Suprapubic skin (tissue), 3 donors: Measurements from ENCODE around the gene MBD6.
"Not testable (repeated sequence)": the region's sequence is repeated elsewhere in the genome, so short reads cannot be mapped to it uniquely, and the experiment has no call there.

Experiments used
- EP300 ChIP-seq: sonication (generic); formaldehyde crosslinking; IDR thresholded peaks from one replicate; pipeline ENCODE4 v1.6.1; 2017; ENCODE audit warnings: antibody characterized with exemption
- POLR2A ChIP-seq, 2 donors: fragments of 450-650 bp; IDR thresholded peaks; one replicate each; pipeline ENCODE4 v1.6.1; 2017; ENCODE audit warnings: antibody characterized with exemption in 2 of 2, mild to moderate bottlenecking in 2 of 2, moderate library complexity in 2 of 2
- TF ChIP-seq, protein P1 (sequence below), 2 donors: fragments of 200-600 bp in 1 of 2; fragments of 450-650 bp in 1 of 2; sonication (generic) in 1 of 2; IDR thresholded peaks; one replicate each; pipeline ENCODE4 v1.5.1; 2016 to 2019; ENCODE audit warnings: antibody characterized with exemption in 2 of 2, mild to moderate bottlenecking in 1 of 2, moderate library complexity in 1 of 2

DNA sequence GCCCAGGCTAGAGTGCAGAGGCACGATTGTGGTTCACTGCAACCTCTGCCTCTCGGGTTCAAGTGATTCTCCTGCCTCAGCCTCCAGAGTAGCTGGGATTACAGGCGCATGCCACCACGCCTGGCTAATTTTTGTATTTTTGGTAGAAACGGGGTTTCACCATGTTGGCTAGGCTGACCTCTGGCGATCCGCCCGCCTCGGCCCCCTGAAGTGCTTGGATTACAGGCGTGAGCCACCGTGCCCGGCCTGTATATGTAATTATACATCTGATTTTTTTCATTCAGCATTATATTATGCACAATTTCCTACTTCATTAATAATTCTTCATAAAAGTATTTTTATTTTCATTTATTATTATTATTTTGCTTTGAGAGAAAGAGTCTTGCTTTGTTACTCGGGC is 47.8 kb downstream of the MBD6 start:
- TF ChIP-seq, protein P1, sequence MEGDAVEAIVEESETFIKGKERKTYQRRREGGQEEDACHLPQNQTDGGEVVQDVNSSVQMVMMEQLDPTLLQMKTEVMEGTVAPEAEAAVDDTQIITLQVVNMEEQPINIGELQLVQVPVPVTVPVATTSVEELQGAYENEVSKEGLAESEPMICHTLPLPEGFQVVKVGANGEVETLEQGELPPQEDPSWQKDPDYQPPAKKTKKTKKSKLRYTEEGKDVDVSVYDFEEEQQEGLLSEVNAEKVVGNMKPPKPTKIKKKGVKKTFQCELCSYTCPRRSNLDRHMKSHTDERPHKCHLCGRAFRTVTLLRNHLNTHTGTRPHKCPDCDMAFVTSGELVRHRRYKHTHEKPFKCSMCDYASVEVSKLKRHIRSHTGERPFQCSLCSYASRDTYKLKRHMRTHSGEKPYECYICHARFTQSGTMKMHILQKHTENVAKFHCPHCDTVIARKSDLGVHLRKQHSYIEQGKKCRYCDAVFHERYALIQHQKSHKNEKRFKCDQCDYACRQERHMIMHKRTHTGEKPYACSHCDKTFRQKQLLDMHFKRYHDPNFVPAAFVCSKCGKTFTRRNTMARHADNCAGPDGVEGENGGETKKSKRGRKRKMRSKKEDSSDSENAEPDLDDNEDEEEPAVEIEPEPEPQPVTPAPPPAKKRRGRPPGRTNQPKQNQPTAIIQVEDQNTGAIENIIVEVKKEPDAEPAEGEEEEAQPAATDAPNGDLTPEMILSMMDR (IDR thresholded peaks at IDR 0.05), result not testable (repeated sequence)
- not testable (repeated sequence) for TF ChIP-seq EP300; POLR2A (IDR thresholded peaks at IDR 0.05)
